ENCODE results near the gene UQCRC1.

GRCh38 chr3:48612309-48612708 lies 2.9 kb upstream of the UQCRC1 start:
- no peak for TF ChIP-seq CTCF (IDR thresholded peaks at IDR 0.05; ENCODE audit: low read depth, low read length)
- no peak for TF ChIP-seq MAX (IDR thresholded peaks at IDR 0.05; ENCODE audit: low read depth, low read length)
- TF ChIP-seq POLR2A (IDR thresholded peaks at IDR 0.05; ENCODE audit: extremely low read depth, insufficient read length) = no peak
- no peak for TF ChIP-seq MYC (IDR thresholded peaks at IDR 0.05; ENCODE audit: low read depth, low read length)

All from NB4 (cell line).